Measurements from ENCODE around the gene MFNG.

The MFNG gene

GRCh38 chr22:37427135-37427710, 59.0 kb downstream of the MFNG start, which contains the start of gene ELFN2:
Gene ELFN2 (minus strand): TSS chr22:37427479. CDS start chr22:37375534, 51,945 bp downstream.
- DNase-seq (ENCODE audit: low spot score): peak; percentile 57

DNA sequence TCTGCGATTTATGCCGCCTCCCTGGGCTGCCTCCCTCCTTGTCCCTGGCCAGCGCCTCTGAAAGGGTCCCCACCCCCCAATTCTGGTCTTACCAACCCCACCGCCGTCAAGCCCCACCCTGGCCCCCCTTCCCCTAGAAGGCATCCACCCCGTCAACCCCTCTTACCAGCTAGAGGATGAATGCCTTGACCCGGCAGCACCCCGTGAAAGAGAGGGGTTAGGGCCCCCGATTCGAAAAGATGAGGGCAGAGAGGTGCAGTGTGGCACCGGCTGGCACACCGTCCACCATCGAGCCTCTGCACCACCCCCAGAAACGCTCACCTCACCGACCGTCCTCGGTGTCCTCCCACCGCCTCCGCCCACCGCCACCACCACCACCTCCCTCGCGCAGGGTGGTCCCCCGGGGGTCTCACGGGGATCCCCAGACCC, 59.5 kb downstream of the MFNG start:
- FAIRE-seq: no peak
- no peak for DNase-seq (ENCODE audit: low spot score)

More at GRCh38 chr22:37427135-37427710, 59.0 kb downstream of the MFNG start, which contains the start of gene ELFN2:
- FAIRE-seq: peak; percentile 92

DNA sequence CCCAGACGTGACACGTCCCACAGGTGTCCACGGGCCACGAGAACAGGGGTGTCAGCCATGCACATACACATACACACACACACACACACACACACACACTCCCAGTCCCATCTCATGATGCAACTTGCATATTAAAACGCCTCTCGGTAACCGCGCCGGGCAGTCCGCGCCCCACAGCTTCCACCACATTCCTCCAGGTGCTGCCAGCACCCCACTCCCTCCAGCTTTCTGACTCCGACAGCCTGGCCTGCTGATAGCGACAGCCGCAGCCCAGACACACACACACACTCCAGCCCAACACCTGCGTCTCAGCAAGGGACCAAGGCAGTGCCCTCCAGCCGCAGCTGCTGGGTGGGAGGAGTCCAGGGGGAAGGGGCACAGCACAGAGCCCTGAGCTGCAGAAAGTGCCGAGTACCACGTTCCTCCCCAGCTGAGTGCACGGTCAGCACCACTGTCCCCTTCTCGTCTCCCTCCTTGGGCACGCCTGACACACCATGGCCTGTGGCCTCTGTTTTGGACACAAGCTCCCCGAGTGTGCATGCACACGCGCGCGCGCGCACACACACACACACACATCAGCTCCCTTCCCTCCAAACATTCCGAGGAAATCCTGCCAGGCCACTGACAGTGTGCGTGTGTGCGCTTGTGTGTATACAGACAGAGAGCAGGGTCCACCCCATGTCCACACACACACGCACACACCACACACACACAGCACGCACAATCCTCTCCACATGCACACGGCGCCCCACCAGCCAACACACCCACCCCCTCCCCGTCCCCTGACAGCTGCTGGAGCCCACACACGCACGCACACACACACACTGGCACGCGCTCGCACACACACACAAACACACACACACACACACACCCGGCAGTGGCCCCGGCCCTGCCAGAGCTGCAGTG, 60.1 kb downstream of the MFNG start:
- DNase-seq (ENCODE audit: low spot score): peak; percentile 78
- peak; percentile 98 for FAIRE-seq

DNA sequence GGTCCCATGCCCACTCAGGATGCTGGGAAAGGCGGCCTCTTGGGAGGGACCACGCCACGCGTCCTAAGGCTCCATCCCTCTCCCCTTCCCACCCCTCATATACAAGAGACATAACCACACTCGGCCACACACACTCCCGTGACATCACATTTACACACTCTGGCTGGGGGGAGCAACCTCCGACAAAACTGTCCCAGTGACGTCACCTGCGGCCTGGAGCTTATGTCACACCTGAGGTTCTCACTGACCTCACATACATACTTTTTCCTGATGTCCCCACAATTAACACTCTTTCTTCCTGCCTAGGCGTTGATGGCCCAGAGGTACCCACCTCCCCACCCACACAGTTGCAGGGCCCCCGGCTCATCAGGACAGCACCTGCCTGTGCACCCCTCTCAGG, 60.8 kb downstream of the MFNG start:
- FAIRE-seq: no peak
- no peak for DNase-seq (ENCODE audit: low spot score)

DNA sequence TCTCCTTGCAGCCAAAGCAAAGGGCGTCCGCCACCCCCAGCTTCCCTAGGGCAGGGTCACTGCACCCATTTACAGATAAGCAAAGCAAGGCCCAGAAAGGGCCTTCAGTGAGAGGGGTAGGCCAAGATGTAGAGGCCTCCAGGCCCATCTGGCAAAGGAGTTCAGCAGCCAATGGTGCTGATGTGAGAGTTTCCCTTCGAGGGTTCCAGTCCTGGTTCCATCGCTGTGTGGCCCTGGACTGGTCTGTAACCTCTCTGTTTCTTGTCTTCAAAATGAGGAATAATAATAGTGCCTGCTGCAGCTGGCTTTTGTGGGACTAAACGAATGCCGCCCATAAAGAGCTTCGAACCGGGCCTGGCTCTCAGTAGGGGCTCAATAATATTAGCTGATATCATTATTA, 62.9 kb downstream of the MFNG start:
- DNase-seq (ENCODE audit: low spot score): no peak
- no peak for FAIRE-seq

- no peak for FAIRE-seq
These were observed 64.7 kb downstream of the MFNG start for GRCh38 chr22:37421468-37421877.

DNA sequence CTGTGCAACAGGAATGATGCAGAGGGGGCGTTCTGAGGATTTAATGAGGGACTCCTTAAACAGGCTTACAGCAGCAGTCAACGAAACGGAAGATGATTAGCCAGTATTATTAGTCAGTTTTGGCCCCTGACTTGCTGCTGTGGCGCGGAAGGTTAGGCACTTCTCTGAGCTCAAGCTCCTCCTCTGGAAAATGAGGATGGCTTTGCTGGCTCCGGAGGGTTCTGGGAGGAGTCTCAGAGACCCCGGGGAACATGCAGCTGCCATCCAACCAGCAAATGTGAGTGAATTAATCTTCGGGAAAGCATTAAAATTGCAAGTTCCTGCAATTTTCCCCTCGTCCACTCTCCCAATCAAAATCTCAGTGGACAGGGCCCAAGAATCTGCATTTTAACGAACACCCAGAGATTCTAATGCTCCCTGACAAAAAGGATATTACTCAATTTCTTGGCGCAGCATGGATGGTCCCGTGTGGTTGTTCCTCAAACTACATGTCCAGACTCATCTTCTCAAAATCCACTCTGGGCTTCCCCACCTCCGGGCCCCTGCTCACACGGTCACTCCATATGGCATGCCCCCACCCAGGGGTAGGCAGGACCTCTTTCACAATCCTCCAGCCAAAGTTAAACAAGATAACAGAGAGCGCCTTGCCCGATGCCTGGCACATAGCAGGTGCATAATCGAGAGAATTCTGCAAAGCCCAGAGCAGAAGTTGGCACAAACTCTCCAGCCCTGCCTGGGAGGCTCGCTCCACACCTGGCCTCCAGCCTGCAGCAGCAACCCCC, 65.3 kb downstream of the MFNG start:
- FAIRE-seq (peak; percentile 66), DNase-seq (ENCODE audit: low spot score) (no peak)

More at GRCh38 chr22:37421468-37421877, 64.7 kb downstream of the MFNG start:
- DNase-seq (ENCODE audit: low spot score): no peak

DNA sequence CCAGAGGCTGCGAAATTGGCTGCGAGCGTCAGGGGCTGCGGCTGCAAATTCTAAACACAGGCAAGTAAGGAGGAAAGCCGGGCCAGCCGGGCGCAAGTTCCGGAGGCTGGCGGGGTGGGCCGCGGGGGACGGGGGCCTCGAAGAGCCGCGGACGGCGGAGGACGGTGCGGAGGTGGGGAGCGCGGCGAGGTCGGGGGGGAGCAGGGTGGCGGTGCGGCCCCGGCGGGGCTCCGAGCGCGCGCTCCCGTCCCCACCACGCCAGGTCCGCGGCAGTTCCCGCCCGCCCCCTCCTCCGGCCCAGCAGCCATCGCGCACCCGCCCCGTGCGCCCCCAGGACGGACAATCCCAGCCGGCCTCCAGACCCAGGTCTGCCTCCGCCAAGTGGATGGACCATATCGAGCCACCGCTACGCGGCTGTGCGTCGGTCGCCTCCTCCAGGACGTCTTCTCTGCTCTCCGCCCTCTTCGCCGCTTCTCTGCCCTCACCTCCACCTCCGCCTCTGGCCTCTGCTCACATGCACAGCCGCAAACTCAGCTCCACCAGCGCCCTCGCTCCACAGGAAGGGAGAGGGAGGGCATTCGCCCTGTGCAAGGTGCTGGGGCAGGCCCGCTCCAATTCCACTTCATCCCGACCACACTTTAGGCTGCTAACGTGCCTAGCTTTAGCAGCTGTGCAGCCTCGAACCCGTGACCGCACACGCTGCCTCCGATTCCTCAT, 66.1 kb downstream of the MFNG start:
- DNase-seq (ENCODE audit: low spot score) (no peak), FAIRE-seq (no peak)

DNA sequence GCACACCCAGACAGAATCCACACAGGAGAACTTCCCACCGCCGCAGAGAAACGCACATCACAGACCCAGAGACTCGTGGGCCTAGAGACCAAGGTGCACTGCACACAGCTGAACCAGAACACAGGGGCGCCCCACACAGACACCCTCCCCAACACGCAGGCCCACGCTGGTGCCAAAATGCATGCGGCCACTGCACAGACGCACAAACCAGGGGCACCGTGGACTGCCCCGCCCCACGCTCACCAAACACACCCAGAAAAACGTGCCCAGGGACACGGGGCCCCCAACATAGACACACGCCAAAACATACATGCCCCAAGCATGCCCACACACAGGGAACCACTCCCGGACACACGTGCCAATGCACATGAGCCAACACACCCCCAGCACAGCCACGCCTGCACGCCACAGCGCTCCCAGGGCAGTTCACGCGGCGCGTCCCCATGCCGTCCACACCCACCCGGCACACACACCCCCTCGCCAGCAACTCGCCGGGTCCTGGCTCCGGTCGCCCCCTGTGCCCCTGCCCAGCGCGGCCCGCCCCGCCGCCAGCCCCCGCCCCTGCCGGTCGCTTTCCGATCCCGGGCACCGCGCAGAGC, 66.7 kb downstream of the MFNG start:
- no peak for FAIRE-seq
- DNase-seq (ENCODE audit: low spot score): no peak
